SK-N-SH (cell line): ENCODE results near the gene ETNK2. TPM values are rescaled to one million over a fixed set of nuclear protein-coding genes. Genes with fewer than 3 reads are reported as not detected.
A peak's percentile ranks its signal among the peaks of the same experiment; 100 is the strongest.

Experiments
- CTCF ChIA-PET: fragments of 300-600, 350-600 bp; formaldehyde crosslinking; extraction: SDS; loops from one replicate; lab custom pipeline; 2021; lab: Yijun Ruan, JAX
- POLR2A ChIA-PET: fragments of 350-600 bp; sonication (Branson Sonifier 250); formaldehyde crosslinking; extraction: SDS; loops from one replicate; lab custom pipeline; 2020; ENCODE audit warnings: antibody characterized with exemption, inconsistent platforms; lab: Yijun Ruan, JAX
- DNase-seq: peaks from one replicate; pipeline ENCODE4 v3.0.0; 2012
- H2AFZ ChIP-seq: fragments of 200-600 bp; sonication (generic); 2 replicates; pipeline ENCODE4 v1.8.1; 2016; ENCODE audit warnings: antibody characterized with exemption, mild to moderate bottlenecking, low read depth
- H3F3A ChIP-seq: fragments of 200-600 bp; sonication (generic); replicated peaks from 2 replicates; pipeline ENCODE3; 2016; ENCODE audit warnings: antibody characterized with exemption, mild to moderate bottlenecking; ENCODE audit not compliant: insufficient read depth
- H3K27ac ChIP-seq, 2 experiments: fragments of 200-500 bp in 1 of 2; fragments of 200-600 bp in 1 of 2; sonication (Bioruptor generic) in 1 of 2; sonication (generic), shearing (Covaris generic) in 1 of 2; 2 replicates each; pipeline versions ENCODE4 v1.5.1 to v1.6.1; 2014 to 2016; ENCODE audit warnings: low read depth in 2 of 2, inconsistent platforms in 1 of 2, low read length in 1 of 2, mild to moderate bottlenecking in 1 of 2, mixed read lengths in 1 of 2
- H3K27me3 ChIP-seq: fragments of 200-600 bp; sonication (generic), shearing (Covaris generic); 2 replicates; pipeline ENCODE4 v1.6.1; 2016; ENCODE audit warnings: mixed run types; ENCODE audit not compliant: insufficient read depth
- H3K36me3 ChIP-seq, 2 experiments: fragments of 200-500 bp in 1 of 2; fragments of 200-600 bp in 1 of 2; sonication (Bioruptor generic) in 1 of 2; sonication (generic) in 1 of 2; replicated peaks in 1 of 2; 2 replicates each; pipeline versions ENCODE3 to v1.5.1; 2014 to 2016; ENCODE audit warnings: low read length in 1 of 2, mild to moderate bottlenecking in 1 of 2; ENCODE audit not compliant: insufficient read depth in 2 of 2, control insufficient read depth in 1 of 2
- H3K4me1 ChIP-seq, 2 experiments: fragments of 200-500 bp in 1 of 2; fragments of 200-600 bp in 1 of 2; sonication (Bioruptor generic) in 1 of 2; sonication (generic), shearing (Covaris generic) in 1 of 2; 2 replicates each; pipeline versions ENCODE4 v1.5.1 to v1.6.1; 2014 to 2016; ENCODE audit warnings: low read depth in 1 of 2, low read length in 1 of 2, mixed run types in 1 of 2; ENCODE audit not compliant: insufficient read depth in 2 of 2, control insufficient read depth in 1 of 2
- H3K4me2 ChIP-seq: fragments of 200-600 bp; sonication (generic), shearing (Covaris generic); 2 replicates; pipeline ENCODE4 v1.6.1; 2017; ENCODE audit warnings: mixed run types
- H3K4me3 ChIP-seq, 2 experiments: fragments of 200-500 bp in 1 of 2; fragments of 200-600 bp in 1 of 2; sonication (Bioruptor generic) in 1 of 2; sonication (generic), shearing (Covaris generic) in 1 of 2; 2 replicates each; pipeline versions ENCODE4 v1.5.1 to v1.8.1; 2014 to 2016; ENCODE audit warnings: low read depth in 2 of 2, inconsistent platforms in 1 of 2, low read length in 1 of 2, mild to moderate bottlenecking in 1 of 2, mixed read lengths in 1 of 2, moderate library complexity in 1 of 2
- H3K79me2 ChIP-seq: fragments of 200-600 bp; sonication (generic); 2 replicates; pipeline ENCODE4 v1.8.1; 2017; ENCODE audit warnings: mild to moderate bottlenecking; ENCODE audit not compliant: insufficient read depth
- H3K9ac ChIP-seq: fragments of 200-600 bp; sonication (generic); 2 replicates; pipeline ENCODE4 v1.6.1; 2017; ENCODE audit warnings: mixed run types
- H3K9me2 ChIP-seq: fragments of 200-600 bp; sonication (generic); 2 replicates; pipeline ENCODE4 v1.6.1; 2017; ENCODE audit warnings: mixed run types
- H3K9me3 ChIP-seq: fragments of 200-600 bp; sonication (generic); 2 replicates; pipeline ENCODE4 v1.6.1; 2017; ENCODE audit warnings: mixed run types, mild to moderate bottlenecking, moderate library complexity
- H4K20me1 ChIP-seq: fragments of 200-600 bp; sonication (generic); 2 replicates; pipeline ENCODE4 v1.6.1; 2017; ENCODE audit warnings: mild to moderate bottlenecking, mixed run types; ENCODE audit not compliant: insufficient read depth
- CHD2 ChIP-seq: fragments of 150-350 bp; IDR thresholded peaks from 2 replicates; pipeline ENCODE4 v1.6.1; 2018; ENCODE audit warnings: low read length; ENCODE audit not compliant: partially characterized antibody
- ELF1 ChIP-seq: IDR thresholded peaks from 2 replicates; pipeline ENCODE4 v1.4.0; 2012
- EZH2phosphoT487 ChIP-seq: fragments of 200-600 bp; sonication (generic); IDR thresholded peaks from 2 replicates; pipeline ENCODE4 v1.6.1; 2017; ENCODE audit warnings: low read depth, mixed run types, mild to moderate bottlenecking, antibody characterized with exemption, moderate library complexity, borderline replicate concordance
- FOSL2 ChIP-seq: IDR thresholded peaks from 2 replicates; pipeline ENCODE4 v1.4.0; 2012; ENCODE audit warnings: low read depth, mild to moderate bottlenecking, moderate library complexity, borderline replicate concordance
- FOXM1 ChIP-seq: IDR thresholded peaks from 2 replicates; pipeline ENCODE4 v1.4.0; 2012; ENCODE audit warnings: low read depth, mild to moderate bottlenecking
- GABPA ChIP-seq: IDR thresholded peaks from 2 replicates; pipeline ENCODE4 v1.4.0; 2012; ENCODE audit warnings: low read depth, mild to moderate bottlenecking
- GATA2 ChIP-seq: sonication (generic); formaldehyde crosslinking; IDR thresholded peaks from 2 replicates; pipeline ENCODE4 v1.5.0; 2020; ENCODE audit warnings: mild to moderate bottlenecking, missing genetic modification reagents
- JUND ChIP-seq: IDR thresholded peaks from 2 replicates; pipeline ENCODE4 v1.4.0; 2012
- MEF2A ChIP-seq: IDR thresholded peaks from 2 replicates; pipeline ENCODE4 v1.4.0; 2012; ENCODE audit warnings: low read depth, borderline replicate concordance
- MXI1 ChIP-seq: IDR thresholded peaks from 2 replicates; pipeline ENCODE4 v1.6.1; 2012; ENCODE audit warnings: mild to moderate bottlenecking, low read depth, low read length, improper control_type of control experiment
- NFIC ChIP-seq: IDR thresholded peaks from 2 replicates; pipeline ENCODE4 v1.4.0; 2012; ENCODE audit warnings: borderline replicate concordance
- NRF1 ChIP-seq: IDR thresholded peaks from 2 replicates; pipeline ENCODE4 v1.6.1; 2012; ENCODE audit warnings: low read depth, mild to moderate bottlenecking, low read length
- POLR2AphosphoS5 ChIP-seq: IDR thresholded peaks from 2 replicates; pipeline ENCODE4 v1.6.1; 2012; ENCODE audit warnings: low read depth, low read length
- RAD21 ChIP-seq: IDR thresholded peaks from 2 replicates; pipeline ENCODE4 v1.6.1; 2012; ENCODE audit warnings: mild to moderate bottlenecking, low read length
- RCOR1 ChIP-seq: fragments of 150-350 bp; IDR thresholded peaks from 2 replicates; pipeline ENCODE4 v1.6.1; 2017; ENCODE audit warnings: antibody characterized with exemption, low read length
- RFX5 ChIP-seq: IDR thresholded peaks from 2 replicates; pipeline ENCODE4 v1.6.1; 2012; ENCODE audit warnings: mild to moderate bottlenecking, improper control_type of control experiment, low read length
- RXRA ChIP-seq: IDR thresholded peaks from 2 replicates; pipeline ENCODE4 v1.4.0; 2012; ENCODE audit warnings: low read depth, mild to moderate bottlenecking, borderline replicate concordance
- SIN3A ChIP-seq: IDR thresholded peaks from 2 replicates; pipeline ENCODE4 v1.6.1; 2012; ENCODE audit warnings: low read depth, mild to moderate bottlenecking, low read length, moderate library complexity, borderline replicate concordance
- SMC3 ChIP-seq: IDR thresholded peaks from 2 replicates; pipeline ENCODE4 v1.6.1; 2012; ENCODE audit warnings: low read depth, low read length, improper control_type of control experiment
- TAF1 ChIP-seq: IDR thresholded peaks from 2 replicates; pipeline ENCODE4 v1.6.1; 2012; ENCODE audit warnings: low read depth, mild to moderate bottlenecking, low read length, moderate library complexity, borderline replicate concordance
- TCF12 ChIP-seq: IDR thresholded peaks from 2 replicates; pipeline ENCODE4 v1.4.0; 2012
- TEAD4 ChIP-seq: IDR thresholded peaks from 2 replicates; pipeline ENCODE4 v1.4.0; 2012; ENCODE audit warnings: mild to moderate bottlenecking, borderline replicate concordance; ENCODE audit not compliant: insufficient read depth
- YY1 ChIP-seq: IDR thresholded peaks from 2 replicates; pipeline ENCODE4 v1.4.0; 2012; ENCODE audit warnings: low read depth, mild to moderate bottlenecking
- WGBS: methylation state at CpG from one replicate; pipeline ENCODE4 v1.1.6; 2017; ENCODE audit warnings: low lambda C conversion rate; 5-methylcytosine and 5-hydroxymethylcytosine counted together
- polyA plus RNA-seq, 3 experiments: library from polyadenylated mRNA; depleted of rRNA; stranded (reverse); fragments of >200 nt; gene quantifications; 2 replicates each; pipeline ENCODE4 v1.2.3, GENCODE V29; 2012
- TF ChIP-seq, protein P1 (sequence below): IDR thresholded peaks from 2 replicates; pipeline ENCODE4 v1.6.1; 2012; ENCODE audit warnings: mild to moderate bottlenecking, low read depth, low read length, moderate library complexity
- TF ChIP-seq, protein P2 (sequence below): IDR thresholded peaks from 2 replicates; pipeline ENCODE4 v1.4.0; 2012; ENCODE audit warnings: low read depth
- TF ChIP-seq, protein P3 (sequence below): fragments of 150-350 bp; IDR thresholded peaks from 2 replicates; pipeline ENCODE4 v1.6.1; 2017; ENCODE audit warnings: antibody characterized with exemption, low read length, low read depth, borderline replicate concordance
- TF ChIP-seq, protein P4 (sequence below): IDR thresholded peaks from 2 replicates; pipeline ENCODE4 v1.4.0; 2012; ENCODE audit warnings: low read depth, borderline replicate concordance
- TF ChIP-seq, protein P5 (sequence below): fragments of 150-350 bp; IDR thresholded peaks from 2 replicates; pipeline ENCODE4 v1.6.1; 2016; ENCODE audit warnings: mild to moderate bottlenecking, low read depth, low read length

Gene ETNK2
- polyA plus RNA-seq, 1 of the 3 experiments (the other 2 are of a cell fraction), result 16.1 TPM

DNA sequence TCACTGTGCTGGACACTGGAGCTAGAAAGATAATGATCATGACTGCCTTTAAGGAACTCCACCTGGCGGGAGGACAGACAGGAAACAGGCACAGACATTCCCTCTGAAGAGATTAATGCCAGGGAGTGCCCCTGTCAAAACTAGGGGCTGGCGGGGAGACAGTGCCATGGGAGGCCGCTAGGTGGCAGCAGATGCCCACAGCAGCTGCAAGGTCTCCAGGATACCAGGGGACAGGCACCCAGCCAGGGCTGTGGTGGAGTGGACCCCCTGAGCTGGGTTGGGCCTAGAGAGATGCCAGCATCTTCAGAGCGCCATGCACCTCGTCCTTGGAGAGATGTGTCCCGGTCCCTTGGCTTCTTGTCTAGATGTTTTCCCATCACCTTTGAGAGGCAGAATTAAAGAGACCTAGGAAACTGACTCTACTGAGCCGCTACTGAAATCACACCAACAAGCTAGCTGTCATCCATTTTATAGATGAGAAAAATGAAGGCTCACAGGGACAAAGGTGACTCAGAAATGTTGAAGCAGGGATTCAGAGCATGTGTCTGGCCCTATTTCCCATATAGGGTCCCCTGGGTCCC, 10.7 kb upstream of the ETNK2 start:
- H2AFZ ChIP-seq, result no peak overlapping the region
- H3K27me3 ChIP-seq, result no peaks in the 10 kb centered on the region
- no peaks in the 10 kb centered on the region for H3K9me3 ChIP-seq
- peak; percentile 91 for DNase-seq
- H3K4me1 ChIP-seq, result no peaks in the 10 kb centered on the region; a peak in 1 of 4 replicates
- no peaks in the 10 kb centered on the region for H4K20me1 ChIP-seq
- H3K27ac ChIP-seq, result no peak overlapping the region
- 25% methylated on average over 4 of the region's 7 CpGs for WGBS
- CTCF ChIA-PET, result interaction anchor here (0.6 to 20.5 kb wide), 82 partner anchors 9 to 495 kb away, joined by 3 to 302 read pairs (median 6); partner anchors contain the start of genes ETNK2, GOLT1A, KISS1 and PIK3C2B
- H3K9me2 ChIP-seq, result no peaks in the 10 kb centered on the region
- H3K9ac ChIP-seq, result no peak overlapping the region
- H3F3A ChIP-seq, result no peaks in the 10 kb centered on the region
- no peaks in the 10 kb centered on the region for H3K79me2 ChIP-seq
- no peaks in the 10 kb centered on the region for H3K36me3 ChIP-seq
- no peak overlapping the region for H3K4me2 ChIP-seq
- H3K4me3 ChIP-seq, result peak overlapping the region in 1 of 2 experiments; percentile 20; a peak in 1 of 4 replicates
- POLR2A ChIA-PET, result no interaction called here
- TF ChIP-seq RFX5 (no peak), RXRA (no peak), GABPA (no peak), RCOR1 (peak; percentile 26; the same call in 1 of the 2 replicates), TCF12 (no peak), GATA2 (peak; percentile 78), YY1 (no peak), JUND (no peak), MXI1 (no peak), FOXM1 (no peak), TEAD4 (no peak), NFIC (no peak), SMC3 (peak; percentile 94), MEF2A (no peak), SIN3A (peak; percentile 44; the same call in 1 of the 2 replicates), RAD21 (peak; percentile 99), POLR2AphosphoS5 (no peak), FOSL2 (no peak), TAF1 (no peak), EZH2phosphoT487 (no peak), NRF1 (no peak), CHD2 (peak; percentile 33), ELF1 (no peak)
- TF ChIP-seq, protein P1, sequence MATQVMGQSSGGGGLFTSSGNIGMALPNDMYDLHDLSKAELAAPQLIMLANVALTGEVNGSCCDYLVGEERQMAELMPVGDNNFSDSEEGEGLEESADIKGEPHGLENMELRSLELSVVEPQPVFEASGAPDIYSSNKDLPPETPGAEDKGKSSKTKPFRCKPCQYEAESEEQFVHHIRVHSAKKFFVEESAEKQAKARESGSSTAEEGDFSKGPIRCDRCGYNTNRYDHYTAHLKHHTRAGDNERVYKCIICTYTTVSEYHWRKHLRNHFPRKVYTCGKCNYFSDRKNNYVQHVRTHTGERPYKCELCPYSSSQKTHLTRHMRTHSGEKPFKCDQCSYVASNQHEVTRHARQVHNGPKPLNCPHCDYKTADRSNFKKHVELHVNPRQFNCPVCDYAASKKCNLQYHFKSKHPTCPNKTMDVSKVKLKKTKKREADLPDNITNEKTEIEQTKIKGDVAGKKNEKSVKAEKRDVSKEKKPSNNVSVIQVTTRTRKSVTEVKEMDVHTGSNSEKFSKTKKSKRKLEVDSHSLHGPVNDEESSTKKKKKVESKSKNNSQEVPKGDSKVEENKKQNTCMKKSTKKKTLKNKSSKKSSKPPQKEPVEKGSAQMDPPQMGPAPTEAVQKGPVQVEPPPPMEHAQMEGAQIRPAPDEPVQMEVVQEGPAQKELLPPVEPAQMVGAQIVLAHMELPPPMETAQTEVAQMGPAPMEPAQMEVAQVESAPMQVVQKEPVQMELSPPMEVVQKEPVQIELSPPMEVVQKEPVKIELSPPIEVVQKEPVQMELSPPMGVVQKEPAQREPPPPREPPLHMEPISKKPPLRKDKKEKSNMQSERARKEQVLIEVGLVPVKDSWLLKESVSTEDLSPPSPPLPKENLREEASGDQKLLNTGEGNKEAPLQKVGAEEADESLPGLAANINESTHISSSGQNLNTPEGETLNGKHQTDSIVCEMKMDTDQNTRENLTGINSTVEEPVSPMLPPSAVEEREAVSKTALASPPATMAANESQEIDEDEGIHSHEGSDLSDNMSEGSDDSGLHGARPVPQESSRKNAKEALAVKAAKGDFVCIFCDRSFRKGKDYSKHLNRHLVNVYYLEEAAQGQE, result no peak
- TF ChIP-seq, protein P2, sequence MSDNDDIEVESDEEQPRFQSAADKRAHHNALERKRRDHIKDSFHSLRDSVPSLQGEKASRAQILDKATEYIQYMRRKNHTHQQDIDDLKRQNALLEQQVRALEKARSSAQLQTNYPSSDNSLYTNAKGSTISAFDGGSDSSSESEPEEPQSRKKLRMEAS, result no peak
- TF ChIP-seq, protein P3, sequence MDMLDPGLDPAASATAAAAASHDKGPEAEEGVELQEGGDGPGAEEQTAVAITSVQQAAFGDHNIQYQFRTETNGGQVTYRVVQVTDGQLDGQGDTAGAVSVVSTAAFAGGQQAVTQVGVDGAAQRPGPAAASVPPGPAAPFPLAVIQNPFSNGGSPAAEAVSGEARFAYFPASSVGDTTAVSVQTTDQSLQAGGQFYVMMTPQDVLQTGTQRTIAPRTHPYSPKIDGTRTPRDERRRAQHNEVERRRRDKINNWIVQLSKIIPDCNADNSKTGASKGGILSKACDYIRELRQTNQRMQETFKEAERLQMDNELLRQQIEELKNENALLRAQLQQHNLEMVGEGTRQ, result no peak
- TF ChIP-seq, protein P4, sequence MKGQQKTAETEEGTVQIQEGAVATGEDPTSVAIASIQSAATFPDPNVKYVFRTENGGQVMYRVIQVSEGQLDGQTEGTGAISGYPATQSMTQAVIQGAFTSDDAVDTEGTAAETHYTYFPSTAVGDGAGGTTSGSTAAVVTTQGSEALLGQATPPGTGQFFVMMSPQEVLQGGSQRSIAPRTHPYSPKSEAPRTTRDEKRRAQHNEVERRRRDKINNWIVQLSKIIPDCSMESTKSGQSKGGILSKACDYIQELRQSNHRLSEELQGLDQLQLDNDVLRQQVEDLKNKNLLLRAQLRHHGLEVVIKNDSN, result no peak
- TF ChIP-seq, protein P5, sequence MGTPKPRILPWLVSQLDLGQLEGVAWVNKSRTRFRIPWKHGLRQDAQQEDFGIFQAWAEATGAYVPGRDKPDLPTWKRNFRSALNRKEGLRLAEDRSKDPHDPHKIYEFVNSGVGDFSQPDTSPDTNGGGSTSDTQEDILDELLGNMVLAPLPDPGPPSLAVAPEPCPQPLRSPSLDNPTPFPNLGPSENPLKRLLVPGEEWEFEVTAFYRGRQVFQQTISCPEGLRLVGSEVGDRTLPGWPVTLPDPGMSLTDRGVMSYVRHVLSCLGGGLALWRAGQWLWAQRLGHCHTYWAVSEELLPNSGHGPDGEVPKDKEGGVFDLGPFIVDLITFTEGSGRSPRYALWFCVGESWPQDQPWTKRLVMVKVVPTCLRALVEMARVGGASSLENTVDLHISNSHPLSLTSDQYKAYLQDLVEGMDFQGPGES, result no peak
